Measurements from ENCODE around the gene ELF1. TPM values are rescaled to one million over a fixed set of nuclear protein-coding genes. Genes with fewer than 3 reads are reported as not detected.

Gene ELF1
- total and polyA plus RNA-seq, 7 experiments from 2014 or later: 117 to 193 (median 169) TPM

GRCh38 chr13:41060724-41061074, 41.6 kb upstream of the ELF1 start:
- Mint-ChIP-seq H3K27me3 (peaks cover 0 to 10% (median 0%) of the 10 kb centered on the region in 5 donors), H3K36me3 (peaks cover 0 to 14% (median 7%) of the 10 kb centered on the region in 5 donors), H3K9me3 (peaks cover 0 to 19% (median 0%) of the 10 kb centered on the region in 11 donors), H3K27ac (peak overlapping the region; percentile 95 to 100 (median 100)), H3K4me1 (peaks cover 39 to 87% (median 62%) of the 10 kb centered on the region in 7 donors), H3K4me3 (peak overlapping the region; percentile 97 to 100 (median 99))
- Histone ChIP-seq H3K27me3 (ENCODE audit: control insufficient read depth in 2 of 2, insufficient read depth in 2 of 2, low read length in 2 of 2) (no peaks in the 10 kb centered on the region), H3K4me1 (ENCODE audit: control insufficient read depth in 2 of 2, insufficient read depth in 2 of 2, low read length in 2 of 2) (peaks cover 0 to 5% of the 10 kb centered on the region in 2 donors), H3K27ac (ENCODE audit: low read depth, low read length) (peak overlapping the region; percentile 77), H3K36me3 (ENCODE audit: control insufficient read depth in 2 of 3, insufficient read depth in 3 of 3, low read length in 3 of 3) (peaks cover 0 to 24% (median 3%) of the 10 kb centered on the region in 3 experiments), H3K9me3 (ENCODE audit: control insufficient read depth in 2 of 3, low read length in 3 of 3) (no peaks in the 10 kb centered on the region), H3K4me3 (ENCODE audit: low read length) (peak overlapping the region; percentile 74)
- intact Hi-C loops (cut with micrococcal nuclease): loop anchor here (1.0 to 5.0 kb wide), 21 partner anchors 41 to 1211 kb away; partner anchors contain the start of genes ELF1 (in 2 of the 2), KBTBD6 (in 2 of the 2), KBTBD7 (in 2 of the 2) and MRPS31 (in 2 of the 2)
- DNase-seq (peak in 8 of 9 donors; percentile 69 to 89 (median 86)), ATAC-seq (peak; percentile 76)
- ChIA-PET POLR2A (interaction anchor here (0.7 to 5.7 kb wide), 21 partner anchors 10 to 1932 kb away, joined by 3 to 71 read pairs (median 4); partner anchors contain the start of genes DGKH, ELF1, EPSTI1 and MRPS31), CTCF (interaction anchor here (0.5 to 2.1 kb wide), 9 partner anchors 12 to 1124 kb away, joined by 3 to 6 read pairs (median 4); partner anchors contain the start of gene ELF1)

DNA sequence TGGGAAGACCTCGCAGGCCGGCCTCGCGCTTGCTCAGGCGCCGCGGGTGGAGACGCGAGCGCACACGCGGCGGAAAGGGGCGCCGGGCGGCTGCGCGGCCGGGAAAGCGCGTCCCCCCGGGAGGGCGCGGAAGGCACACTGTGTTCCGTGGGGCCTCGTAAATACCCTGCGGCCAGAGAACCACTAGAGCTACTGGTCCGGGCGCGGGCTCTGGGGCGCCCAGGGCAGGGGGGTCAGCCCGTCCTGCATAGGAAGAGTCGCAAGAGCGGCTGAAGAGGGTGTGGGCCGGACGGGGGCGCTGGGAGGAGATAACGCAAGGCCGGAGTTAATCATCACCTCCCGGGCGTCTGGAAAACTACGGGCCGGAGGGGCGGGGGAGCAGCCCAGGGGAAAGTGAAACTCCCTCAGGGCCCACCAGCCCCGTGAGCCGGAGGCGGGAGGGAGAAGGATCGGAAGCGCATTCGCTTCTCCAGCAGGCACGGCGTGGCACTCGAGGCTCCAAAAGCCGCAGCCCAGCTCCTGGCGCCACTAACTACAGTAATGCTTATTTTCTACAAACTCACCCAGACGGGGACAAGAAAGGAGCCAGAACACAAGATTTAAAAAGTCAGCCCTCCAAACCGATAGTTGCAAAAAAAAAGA, 41.1 kb upstream of the ELF1 start:
- peak overlapping the region; percentile 95 to 100 (median 100) for H3K27ac Mint-ChIP-seq
- H3K4me3 ChIP-seq (ENCODE audit: low read length): peak overlapping the region; percentile 74
- intact Hi-C loops (cut with micrococcal nuclease): loop anchor here (1.0 to 5.0 kb wide), 14 partner anchors 55 to 981 kb away; partner anchors contain the start of genes KBTBD7 (in 1 of the 2), NAA16 (in 1 of the 2), RGCC (in 1 of the 2) and VWA8 (in 1 of the 2)
- peaks cover 44 to 88% (median 65%) of the 10 kb centered on the region in 7 donors for H3K4me1 Mint-ChIP-seq
- peaks cover 0 to 14% (median 4%) of the 10 kb centered on the region in 5 donors for H3K36me3 Mint-ChIP-seq
- peak overlapping the region; percentile 77 for H3K27ac ChIP-seq (ENCODE audit: low read depth, low read length)
- ATAC-seq (peak; percentile 44), DNase-seq (peak in 3 of 9 donors; percentile 50 to 83 (median 67))
- ChIA-PET CTCF (interaction anchor here (0.6 to 2.1 kb wide), 12 partner anchors 12 to 1123 kb away, joined by 3 to 5 read pairs (median 4); partner anchors contain the start of gene ELF1), POLR2A (interaction anchor here (0.6 to 5.7 kb wide), 21 partner anchors 14 to 1932 kb away, joined by 3 to 71 read pairs (median 6); partner anchors contain the start of genes ELF1, EPSTI1 and SLC25A15)
- peaks cover 0 to 19% (median 0%) of the 10 kb centered on the region in 11 donors for H3K9me3 Mint-ChIP-seq
- peaks cover 0 to 5% of the 10 kb centered on the region in 2 donors for H3K4me1 ChIP-seq (ENCODE audit: control insufficient read depth in 2 of 2, insufficient read depth in 2 of 2, low read length in 2 of 2)
- H3K27me3 ChIP-seq (ENCODE audit: control insufficient read depth in 2 of 2, insufficient read depth in 2 of 2, low read length in 2 of 2): no peaks in the 10 kb centered on the region
- H3K27me3 Mint-ChIP-seq: peaks cover 0 to 10% (median 0%) of the 10 kb centered on the region in 5 donors
- H3K4me3 Mint-ChIP-seq: peak overlapping the region; percentile 97 to 100 (median 99)
- H3K9me3 ChIP-seq (ENCODE audit: control insufficient read depth in 2 of 3, low read length in 3 of 3): no peaks in the 10 kb centered on the region
- peaks cover 0 to 19% (median 3%) of the 10 kb centered on the region in 3 experiments for H3K36me3 ChIP-seq (ENCODE audit: control insufficient read depth in 2 of 3, insufficient read depth in 3 of 3, low read length in 3 of 3)

GRCh38 chr13:41059456-41060081, 40.5 kb upstream of the ELF1 start:
- Histone ChIP-seq H3K36me3 (ENCODE audit: control insufficient read depth in 2 of 3, insufficient read depth in 3 of 3, low read length in 3 of 3) (peaks cover 0 to 19% (median 3%) of the 10 kb centered on the region in 3 experiments), H3K4me1 (ENCODE audit: control insufficient read depth in 2 of 2, insufficient read depth in 2 of 2, low read length in 2 of 2) (peaks cover 0 to 11% of the 10 kb centered on the region in 2 donors), H3K4me3 (ENCODE audit: low read length) (peak overlapping the region; percentile 74), H3K27me3 (ENCODE audit: control insufficient read depth in 2 of 2, insufficient read depth in 2 of 2, low read length in 2 of 2) (no peaks in the 10 kb centered on the region), H3K27ac (ENCODE audit: low read depth, low read length) (peak overlapping the region; percentile 77), H3K9me3 (ENCODE audit: control insufficient read depth in 2 of 3, low read length in 3 of 3) (no peaks in the 10 kb centered on the region)
- Mint-ChIP-seq H3K27ac (peak overlapping the region; percentile 93 to 100 (median 100)), H3K27me3 (peaks cover 0 to 10% (median 0%) of the 10 kb centered on the region in 5 donors), H3K9me3 (peaks cover 0 to 19% (median 0%) of the 10 kb centered on the region in 11 donors), H3K36me3 (peaks cover 0 to 14% (median 4%) of the 10 kb centered on the region in 5 donors), H3K4me1 (peaks cover 47 to 88% (median 72%) of the 10 kb centered on the region in 7 donors), H3K4me3 (peak overlapping the region; percentile 97 to 100 (median 99))
- no peak for ATAC-seq
- intact Hi-C loops (cut with micrococcal nuclease): loop anchor here (1.0 to 5.0 kb wide), 14 partner anchors 55 to 981 kb away; partner anchors contain the start of genes KBTBD7 (in 1 of the 2), NAA16 (in 1 of the 2), RGCC (in 1 of the 2) and VWA8 (in 1 of the 2)
- ChIA-PET POLR2A (interaction anchor here (0.6 to 5.7 kb wide), 12 partner anchors 8 to 473 kb away, joined by 3 to 71 read pairs (median 5); partner anchors contain the start of gene ELF1), CTCF (interaction anchor here (0.6 to 2.1 kb wide), 7 partner anchors 35 to 163 kb away, joined by 3 to 5 read pairs (median 4); partner anchors contain the start of gene ELF1)
- DNase-seq: peak in 1 of 9 donors; percentile 18

- peaks cover 0 to 19% (median 3%) of the 10 kb centered on the region in 3 experiments for H3K36me3 ChIP-seq (ENCODE audit: control insufficient read depth in 2 of 3, insufficient read depth in 3 of 3, low read length in 3 of 3)
- Mint-ChIP-seq H3K27ac (peak overlapping the region; percentile 12 to 100 (median 100)), H3K4me1 (peaks cover 47 to 86% (median 68%) of the 10 kb centered on the region in 7 donors), H3K4me3 (peak overlapping the region; percentile 97 to 100 (median 99)), H3K27me3 (peaks cover 0 to 10% (median 0%) of the 10 kb centered on the region in 5 donors), H3K9me3 (peaks cover 0 to 19% (median 0%) of the 10 kb centered on the region in 11 donors), H3K36me3 (peaks cover 0 to 14% (median 0%) of the 10 kb centered on the region in 5 donors)
- intact Hi-C loops (cut with micrococcal nuclease): no loop called here
- DNase-seq: no peak
- H3K4me3 ChIP-seq (ENCODE audit: low read length): no peak overlapping the region
- ChIA-PET CTCF (interaction anchor here (0.6 kb wide), 1 partner anchor 233 kb away, joined by 3 read pairs; no protein-coding TSS in a partner anchor), POLR2A (interaction anchor here (0.5 to 5.7 kb wide), 8 partner anchors 12 to 214 kb away, joined by 3 to 71 read pairs (median 6); partner anchors contain the start of gene ELF1)
- no peak for ATAC-seq
- H3K27me3 ChIP-seq (ENCODE audit: control insufficient read depth in 2 of 2, insufficient read depth in 2 of 2, low read length in 2 of 2): no peaks in the 10 kb centered on the region
- H3K9me3 ChIP-seq (ENCODE audit: control insufficient read depth in 2 of 3, low read length in 3 of 3): no peaks in the 10 kb centered on the region
- H3K27ac ChIP-seq (ENCODE audit: low read depth, low read length): no peak overlapping the region
- peaks cover 0 to 17% of the 10 kb centered on the region in 2 donors for H3K4me1 ChIP-seq (ENCODE audit: control insufficient read depth in 2 of 2, insufficient read depth in 2 of 2, low read length in 2 of 2)
Measured at GRCh38 chr13:41058295-41059070, 39.4 kb upstream of the ELF1 start.

DNA sequence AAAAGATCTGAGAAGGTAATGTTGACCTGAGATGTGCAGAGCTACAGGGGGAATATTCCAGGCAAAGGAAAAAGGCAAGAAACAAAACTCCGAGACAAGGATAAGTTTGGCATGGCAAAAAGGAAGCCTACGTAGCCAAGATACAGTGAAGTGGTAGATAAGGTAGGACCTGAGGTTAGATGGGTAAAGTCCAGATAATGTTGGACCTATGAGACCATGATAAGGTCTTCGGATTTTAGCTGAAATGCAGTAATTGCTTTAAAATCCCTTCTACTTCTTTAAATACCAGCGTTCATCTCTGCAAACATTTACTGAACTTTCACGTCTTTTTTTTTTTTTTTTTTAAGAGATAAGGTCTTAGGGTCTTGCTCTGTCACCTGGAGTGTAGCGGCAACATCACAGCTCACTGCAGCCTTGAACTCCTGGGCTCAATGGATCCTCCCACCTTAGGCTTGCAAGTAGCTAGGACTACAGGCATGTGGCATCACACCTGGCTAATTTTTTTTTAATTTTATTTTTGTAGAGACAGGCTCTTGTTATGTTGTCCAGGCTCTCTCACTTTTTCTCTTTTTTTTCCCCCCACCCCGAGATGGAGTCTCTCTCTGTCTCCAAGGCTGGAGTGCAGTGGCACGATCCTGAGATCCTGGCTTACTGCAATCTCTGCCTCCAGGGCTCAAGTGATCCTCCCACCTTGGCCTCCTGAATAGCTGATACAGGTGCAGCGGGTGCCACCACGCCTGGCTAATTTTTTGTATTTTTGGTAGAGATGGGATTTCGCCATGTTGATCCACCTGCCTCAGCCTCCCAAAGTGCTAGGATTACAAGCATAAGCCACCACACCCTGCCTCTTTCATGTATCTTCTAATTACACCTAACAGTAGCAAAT, 38.0 kb upstream of the ELF1 start:
- Mint-ChIP-seq H3K9me3 (peaks cover 0 to 19% (median 0%) of the 10 kb centered on the region in 11 donors), H3K4me1 (peaks cover 39 to 72% (median 55%) of the 10 kb centered on the region in 7 donors), H3K4me3 (peak overlapping the region in 1 of 10 donors; percentile 18), H3K27ac (peak overlapping the region in 5 of 9 donors; percentile 16 to 100 (median 49)), H3K36me3 (peaks cover 0 to 14% (median 0%) of the 10 kb centered on the region in 5 donors), H3K27me3 (peaks cover 0 to 10% (median 0%) of the 10 kb centered on the region in 5 donors)
- Histone ChIP-seq H3K36me3 (ENCODE audit: control insufficient read depth in 2 of 3, insufficient read depth in 3 of 3, low read length in 3 of 3) (peaks cover 0 to 19% (median 0%) of the 10 kb centered on the region in 3 experiments), H3K27ac (ENCODE audit: low read depth, low read length) (no peak overlapping the region), H3K4me3 (ENCODE audit: low read length) (no peak overlapping the region), H3K9me3 (ENCODE audit: control insufficient read depth in 2 of 3, low read length in 3 of 3) (no peaks in the 10 kb centered on the region), H3K4me1 (ENCODE audit: control insufficient read depth in 2 of 2, insufficient read depth in 2 of 2, low read length in 2 of 2) (peaks cover 0 to 12% of the 10 kb centered on the region in 2 donors), H3K27me3 (ENCODE audit: control insufficient read depth in 2 of 2, insufficient read depth in 2 of 2, low read length in 2 of 2) (no peaks in the 10 kb centered on the region)
- ChIA-PET POLR2A (interaction anchor here (5.7 kb wide), 1 partner anchor 37 kb away, joined by 71 read pairs; the partner anchor contains the start of gene ELF1), CTCF (no interaction called here)
- intact Hi-C loops (cut with micrococcal nuclease): no loop called here
- DNase-seq: no peak
- ATAC-seq: no peak

Data from naive thymus-derived CD4-positive, alpha-beta T cell (primary cell).